IMR-90 (cell line): ENCODE results near the gene FNIP2.
"Not testable (repeated sequence)": the region's sequence is repeated elsewhere in the genome, so short reads cannot be mapped to it uniquely, and the experiment has no call there.

Experiments
- CHD1 ChIP-seq: IDR thresholded peaks from 2 replicates; pipeline ENCODE4 v1.6.1; 2012; ENCODE audit warnings: low read depth, low read length, improper control_type of control experiment
- FOS ChIP-seq: fragments of 150-350 bp; IDR thresholded peaks from 2 replicates; pipeline ENCODE4 v1.6.1; 2016; ENCODE audit warnings: low read depth, low read length
- MAFK ChIP-seq: IDR thresholded peaks from 2 replicates; pipeline ENCODE4 v1.6.1; 2012; ENCODE audit warnings: low read depth, low read length, improper control_type of control experiment
- MAZ ChIP-seq: IDR thresholded peaks from 2 replicates; pipeline ENCODE4 v1.6.1; 2012; ENCODE audit warnings: low read depth, mild to moderate bottlenecking, low read length, improper control_type of control experiment, moderate library complexity, borderline replicate concordance
- MXI1 ChIP-seq: IDR thresholded peaks from 2 replicates; pipeline ENCODE4 v1.6.1; 2012; ENCODE audit warnings: low read depth, mild to moderate bottlenecking, low read length, moderate library complexity, borderline replicate concordance
- NFE2L2 ChIP-seq: fragments of 150-350 bp; IDR thresholded peaks from 2 replicates; pipeline ENCODE4 v1.6.1; 2016; ENCODE audit warnings: low read depth, mild to moderate bottlenecking, low read length
- POLR2A ChIP-seq: IDR thresholded peaks from 2 replicates; pipeline ENCODE4 v1.6.1; 2012; ENCODE audit warnings: mild to moderate bottlenecking, low read depth, low read length
- RAD21 ChIP-seq: IDR thresholded peaks from 2 replicates; pipeline ENCODE4 v1.6.1; 2012; ENCODE audit warnings: low read length, improper control_type of control experiment
- RCOR1 ChIP-seq: IDR thresholded peaks from 2 replicates; pipeline ENCODE4 v1.6.1; 2012; ENCODE audit warnings: mild to moderate bottlenecking, low read length, improper control_type of control experiment; ENCODE audit not compliant: insufficient replicate concordance
- RFX5 ChIP-seq: IDR thresholded peaks from 2 replicates; pipeline ENCODE4 v1.8.0; 2012; ENCODE audit warnings: low read depth, mild to moderate bottlenecking, low read length, moderate library complexity
- SMC3 ChIP-seq: fragments of 150-350 bp; IDR thresholded peaks from 2 replicates; pipeline ENCODE4 v1.6.1; 2016; ENCODE audit warnings: low read depth, mild to moderate bottlenecking, antibody characterized with exemption, low read length, moderate library complexity
- USF2 ChIP-seq: fragments of 150-350 bp; IDR thresholded peaks from 2 replicates; pipeline ENCODE4 v1.6.1; 2017; ENCODE audit warnings: mild to moderate bottlenecking, antibody characterized with exemption, low read length, low read depth
- TF ChIP-seq, protein P1 (sequence below): conservative IDR thresholded peaks from 2 replicates; pipeline ENCODE4 v1.5.1; 2012; ENCODE audit warnings: mild to moderate bottlenecking, low read depth, low read length, improper control_type of control experiment

- TF ChIP-seq, protein P1, sequence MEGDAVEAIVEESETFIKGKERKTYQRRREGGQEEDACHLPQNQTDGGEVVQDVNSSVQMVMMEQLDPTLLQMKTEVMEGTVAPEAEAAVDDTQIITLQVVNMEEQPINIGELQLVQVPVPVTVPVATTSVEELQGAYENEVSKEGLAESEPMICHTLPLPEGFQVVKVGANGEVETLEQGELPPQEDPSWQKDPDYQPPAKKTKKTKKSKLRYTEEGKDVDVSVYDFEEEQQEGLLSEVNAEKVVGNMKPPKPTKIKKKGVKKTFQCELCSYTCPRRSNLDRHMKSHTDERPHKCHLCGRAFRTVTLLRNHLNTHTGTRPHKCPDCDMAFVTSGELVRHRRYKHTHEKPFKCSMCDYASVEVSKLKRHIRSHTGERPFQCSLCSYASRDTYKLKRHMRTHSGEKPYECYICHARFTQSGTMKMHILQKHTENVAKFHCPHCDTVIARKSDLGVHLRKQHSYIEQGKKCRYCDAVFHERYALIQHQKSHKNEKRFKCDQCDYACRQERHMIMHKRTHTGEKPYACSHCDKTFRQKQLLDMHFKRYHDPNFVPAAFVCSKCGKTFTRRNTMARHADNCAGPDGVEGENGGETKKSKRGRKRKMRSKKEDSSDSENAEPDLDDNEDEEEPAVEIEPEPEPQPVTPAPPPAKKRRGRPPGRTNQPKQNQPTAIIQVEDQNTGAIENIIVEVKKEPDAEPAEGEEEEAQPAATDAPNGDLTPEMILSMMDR, result not testable (repeated sequence)
- TF ChIP-seq USF2, POLR2A, MAZ, CHD1, SMC3, RAD21, MXI1, FOS, MAFK, NFE2L2, RCOR1, RFX5: not testable (repeated sequence)
Measured at GRCh38 chr4:158746537-158746936, 22.3 kb upstream of the FNIP2 start.
